ENCODE data around the gene PDSS2.

PDSS2 gene

GRCh38 chr6:107405002-107405401, 54.4 kb downstream of the PDSS2 start:
- no peak overlapping the region for H4K8ac ChIP-seq (ENCODE audit: low read depth, low read length)
- no peak overlapping the region for H2BK120ac ChIP-seq (ENCODE audit: insufficient read depth, low read length, poor library complexity)
- WGBS (ENCODE audit: extremely low coverage, insufficient coverage, insufficient read length), result no CpG with 5 or more reads among the region's 3 CpGs
- H3K14ac ChIP-seq (ENCODE audit: low read length), result no peak overlapping the region
- H2AFZ ChIP-seq (ENCODE audit: insufficient read depth, low read length, poor library complexity), result no peak overlapping the region
- no peak overlapping the region for H3K4me3 ChIP-seq (ENCODE audit: low read depth, low read length)
- H2BK12ac ChIP-seq (ENCODE audit: low read length), result no peak overlapping the region
- H3K27ac ChIP-seq (ENCODE audit: low read depth, low read length), result no peak overlapping the region
- no peaks in the 10 kb centered on the region for H3K79me1 ChIP-seq (ENCODE audit: low read length)
- H3K4ac ChIP-seq (ENCODE audit: low read depth, low read length), result no peak overlapping the region
- H3K9me3 ChIP-seq (ENCODE audit: insufficient read depth, low read depth, low read length), result peaks cover 2% of the 10 kb centered on the region
- no peak overlapping the region for H4K12ac ChIP-seq (ENCODE audit: low read depth, low read length)
- no peak for DNase-seq
- no peak overlapping the region for H3K9ac ChIP-seq (ENCODE audit: low read length)
- no peak overlapping the region for H2AK5ac ChIP-seq (ENCODE audit: low read length)
- H3K36me3 ChIP-seq (ENCODE audit: control insufficient read depth in 1 of 2, insufficient read depth in 2 of 2, low read length in 2 of 2), result no peaks in the 10 kb centered on the region
- H3K27me3 ChIP-seq (ENCODE audit: insufficient read depth, low read length), result no peaks in the 10 kb centered on the region
- no peak overlapping the region for H3K18ac ChIP-seq (ENCODE audit: low read length)
- H3K4me1 ChIP-seq (ENCODE audit: control insufficient read depth in 1 of 2, insufficient read depth in 2 of 2, low read length in 2 of 2), result no peaks in the 10 kb centered on the region
- H2BK5ac ChIP-seq (ENCODE audit: low read depth, low read length, poor library complexity), result no peak overlapping the region
- no peak overlapping the region for H4K91ac ChIP-seq (ENCODE audit: low read depth, low read length)
- no peaks in the 10 kb centered on the region for H3K79me2 ChIP-seq (ENCODE audit: control insufficient read depth, insufficient read depth, low read length, poor library complexity)
- H3K4me2 ChIP-seq (ENCODE audit: low read length), result no peak overlapping the region
- H3K23ac ChIP-seq (ENCODE audit: low read length), result no peak overlapping the region

DNA sequence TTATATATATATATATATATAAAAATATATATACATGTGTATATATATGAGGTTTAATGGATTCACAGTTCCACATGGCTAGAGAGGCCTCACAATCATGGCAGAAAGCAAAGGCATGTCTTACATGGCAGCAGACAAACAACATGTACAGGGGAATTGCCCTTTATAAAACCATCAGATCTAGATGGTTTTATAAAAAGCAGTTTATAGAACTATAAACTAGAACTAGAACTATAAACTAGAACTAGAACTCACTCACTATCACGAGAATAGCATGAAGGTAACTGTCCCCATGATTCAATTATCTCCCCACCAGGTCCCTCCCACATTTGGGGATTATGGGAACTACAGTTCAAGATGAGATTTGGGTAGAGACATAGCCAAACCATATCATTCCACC, 56.8 kb downstream of the PDSS2 start:
- WGBS (ENCODE audit: extremely low coverage, insufficient coverage, insufficient read length), result no CpG with 5 or more reads among the region's 1 CpG
- Histone ChIP-seq H3K4me1 (ENCODE audit: control insufficient read depth in 1 of 2, insufficient read depth in 2 of 2, low read length in 2 of 2) (no peaks in the 10 kb centered on the region), H3K27ac (ENCODE audit: low read depth, low read length) (no peak overlapping the region), H3K23ac (ENCODE audit: low read length) (no peak overlapping the region), H3K4ac (ENCODE audit: low read depth, low read length) (no peak overlapping the region), H3K27me3 (ENCODE audit: insufficient read depth, low read length) (no peaks in the 10 kb centered on the region), H4K91ac (ENCODE audit: low read depth, low read length) (no peak overlapping the region), H2BK120ac (ENCODE audit: insufficient read depth, low read length, poor library complexity) (no peak overlapping the region), H2BK5ac (ENCODE audit: low read depth, low read length, poor library complexity) (no peak overlapping the region), H3K36me3 (ENCODE audit: control insufficient read depth in 1 of 2, insufficient read depth in 2 of 2, low read length in 2 of 2) (no peaks in the 10 kb centered on the region), H2AFZ (ENCODE audit: insufficient read depth, low read length, poor library complexity) (no peak overlapping the region), H3K4me2 (ENCODE audit: low read length) (no peak overlapping the region), H4K8ac (ENCODE audit: low read depth, low read length) (no peak overlapping the region), H2AK5ac (ENCODE audit: low read length) (no peak overlapping the region), H2BK12ac (ENCODE audit: low read length) (no peak overlapping the region), H3K9me3 (ENCODE audit: insufficient read depth, low read depth, low read length) (peaks cover 2% of the 10 kb centered on the region), H3K4me3 (ENCODE audit: low read depth, low read length) (no peak overlapping the region), H4K12ac (ENCODE audit: low read depth, low read length) (no peak overlapping the region), H3K18ac (ENCODE audit: low read length) (no peak overlapping the region), H3K14ac (ENCODE audit: low read length) (no peak overlapping the region), H3K9ac (ENCODE audit: low read length) (no peak overlapping the region), H3K79me1 (ENCODE audit: low read length) (no peaks in the 10 kb centered on the region), H3K79me2 (ENCODE audit: control insufficient read depth, insufficient read depth, low read length, poor library complexity) (no peaks in the 10 kb centered on the region)
- no peak for DNase-seq

DNA sequence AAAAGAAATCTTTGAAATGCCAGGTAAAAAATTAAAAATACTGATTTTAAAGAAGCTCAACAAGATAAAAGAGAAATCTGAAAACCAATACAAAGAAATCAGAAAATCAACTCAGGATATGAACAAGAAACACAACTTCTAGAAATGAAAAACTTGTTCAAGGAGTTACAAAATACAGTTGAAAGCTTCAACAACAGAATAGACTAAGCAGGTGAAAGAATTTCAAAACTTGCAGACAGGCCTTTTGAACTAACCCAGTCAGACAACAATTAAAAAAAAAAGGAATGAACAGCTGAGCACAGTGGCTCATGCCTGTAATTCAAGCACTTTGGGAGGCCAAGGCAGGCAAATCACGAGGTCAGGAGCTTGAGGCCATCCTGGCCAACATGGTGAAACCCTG, 57.8 kb downstream of the PDSS2 start:
- Histone ChIP-seq H3K4me2 (ENCODE audit: low read length) (no peak overlapping the region), H3K27ac (ENCODE audit: low read depth, low read length) (no peak overlapping the region), H3K9me3 (ENCODE audit: insufficient read depth, low read depth, low read length) (peaks cover 2% of the 10 kb centered on the region), H3K4me3 (ENCODE audit: low read depth, low read length) (no peak overlapping the region), H3K9ac (ENCODE audit: low read length) (no peak overlapping the region), H3K14ac (ENCODE audit: low read length) (no peak overlapping the region), H2BK5ac (ENCODE audit: low read depth, low read length, poor library complexity) (no peak overlapping the region), H2AK5ac (ENCODE audit: low read length) (no peak overlapping the region), H2BK120ac (ENCODE audit: insufficient read depth, low read length, poor library complexity) (no peak overlapping the region), H4K8ac (ENCODE audit: low read depth, low read length) (no peak overlapping the region), H2BK12ac (ENCODE audit: low read length) (no peak overlapping the region), H3K36me3 (ENCODE audit: control insufficient read depth in 1 of 2, insufficient read depth in 2 of 2, low read length in 2 of 2) (no peaks in the 10 kb centered on the region), H4K12ac (ENCODE audit: low read depth, low read length) (no peak overlapping the region), H2AFZ (ENCODE audit: insufficient read depth, low read length, poor library complexity) (no peak overlapping the region), H3K4ac (ENCODE audit: low read depth, low read length) (no peak overlapping the region), H3K27me3 (ENCODE audit: insufficient read depth, low read length) (no peaks in the 10 kb centered on the region), H3K4me1 (ENCODE audit: control insufficient read depth in 1 of 2, insufficient read depth in 2 of 2, low read length in 2 of 2) (no peaks in the 10 kb centered on the region), H3K79me2 (ENCODE audit: control insufficient read depth, insufficient read depth, low read length, poor library complexity) (no peaks in the 10 kb centered on the region), H3K23ac (ENCODE audit: low read length) (no peak overlapping the region), H3K18ac (ENCODE audit: low read length) (no peak overlapping the region), H4K91ac (ENCODE audit: low read depth, low read length) (no peak overlapping the region), H3K79me1 (ENCODE audit: low read length) (no peaks in the 10 kb centered on the region)
- WGBS (ENCODE audit: extremely low coverage, insufficient coverage, insufficient read length), result no CpG with 5 or more reads among the region's 1 CpG
- DNase-seq, result peak in 1 of 2 donors; percentile 1

DNA sequence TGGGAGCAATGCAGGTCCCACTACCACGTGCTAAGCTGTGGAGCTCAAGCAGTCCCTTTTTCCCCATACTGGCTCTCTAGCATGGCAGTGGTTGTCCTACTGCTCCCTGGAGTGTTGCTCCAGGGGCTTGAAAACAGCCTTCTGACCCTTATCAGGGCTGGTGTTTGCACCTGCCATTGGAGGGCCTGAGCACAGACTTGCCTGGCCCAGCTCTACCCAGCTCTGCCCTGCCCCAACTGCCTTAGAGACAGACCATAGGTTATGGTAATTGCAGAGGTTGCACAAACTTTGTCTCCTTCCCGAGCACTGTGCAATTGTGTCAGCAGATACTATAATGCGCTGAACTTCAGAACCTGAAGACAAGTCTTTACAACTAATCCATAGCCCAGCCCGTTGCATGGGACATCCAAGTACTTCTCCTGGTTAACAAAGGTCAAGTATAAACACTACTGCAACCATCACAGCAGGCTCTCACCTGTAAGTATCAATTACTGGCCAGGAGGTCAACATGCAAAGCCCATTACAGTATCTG, 58.7 kb downstream of the PDSS2 start:
- Histone ChIP-seq H3K36me3 (ENCODE audit: control insufficient read depth in 1 of 2, insufficient read depth in 2 of 2, low read length in 2 of 2) (no peaks in the 10 kb centered on the region), H4K91ac (ENCODE audit: low read depth, low read length) (no peak overlapping the region), H3K4me1 (ENCODE audit: control insufficient read depth in 1 of 2, insufficient read depth in 2 of 2, low read length in 2 of 2) (no peaks in the 10 kb centered on the region), H3K14ac (ENCODE audit: low read length) (no peak overlapping the region), H3K4ac (ENCODE audit: low read depth, low read length) (no peak overlapping the region), H3K27ac (ENCODE audit: low read depth, low read length) (no peak overlapping the region), H3K9ac (ENCODE audit: low read length) (no peak overlapping the region), H3K27me3 (ENCODE audit: insufficient read depth, low read length) (no peaks in the 10 kb centered on the region), H2AFZ (ENCODE audit: insufficient read depth, low read length, poor library complexity) (no peak overlapping the region), H2BK120ac (ENCODE audit: insufficient read depth, low read length, poor library complexity) (no peak overlapping the region), H3K23ac (ENCODE audit: low read length) (no peak overlapping the region), H3K9me3 (ENCODE audit: insufficient read depth, low read depth, low read length) (peaks cover 2% of the 10 kb centered on the region), H3K4me2 (ENCODE audit: low read length) (no peak overlapping the region), H2BK5ac (ENCODE audit: low read depth, low read length, poor library complexity) (no peak overlapping the region), H2AK5ac (ENCODE audit: low read length) (no peak overlapping the region), H3K18ac (ENCODE audit: low read length) (no peak overlapping the region), H2BK12ac (ENCODE audit: low read length) (no peak overlapping the region), H4K8ac (ENCODE audit: low read depth, low read length) (no peak overlapping the region), H4K12ac (ENCODE audit: low read depth, low read length) (no peak overlapping the region), H3K79me1 (ENCODE audit: low read length) (no peaks in the 10 kb centered on the region), H3K79me2 (ENCODE audit: control insufficient read depth, insufficient read depth, low read length, poor library complexity) (no peaks in the 10 kb centered on the region), H3K4me3 (ENCODE audit: low read depth, low read length) (no peak overlapping the region)
- WGBS (ENCODE audit: extremely low coverage, insufficient coverage, insufficient read length), result no CpG with 5 or more reads among the region's 4 CpGs
- no peak for DNase-seq
